Measurements from ENCODE around the gene ZNF629.

The ZNF629 gene

DNA sequence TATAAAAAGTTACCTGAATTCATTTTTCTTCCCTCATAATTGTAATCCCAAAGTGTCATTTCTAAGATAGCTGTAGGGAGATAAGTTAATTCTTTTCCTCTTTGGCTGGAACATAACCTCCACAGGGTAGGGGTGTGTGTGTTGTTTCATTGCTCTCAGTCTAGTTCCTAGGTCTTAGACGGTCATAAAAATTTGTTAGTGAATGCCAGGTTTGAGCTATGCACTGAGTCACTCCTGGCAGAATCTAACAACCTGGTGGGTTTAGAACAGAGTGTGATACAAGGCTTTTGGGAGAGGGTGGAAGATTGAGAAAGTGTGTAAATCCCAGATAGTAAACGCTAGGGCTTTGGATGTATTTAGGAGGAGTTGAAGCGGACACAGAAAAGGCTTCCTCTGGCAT lies 39.7 kb downstream of the ZNF629 start:
- no peak for DNase-seq (ENCODE audit: low spot score)

DNA sequence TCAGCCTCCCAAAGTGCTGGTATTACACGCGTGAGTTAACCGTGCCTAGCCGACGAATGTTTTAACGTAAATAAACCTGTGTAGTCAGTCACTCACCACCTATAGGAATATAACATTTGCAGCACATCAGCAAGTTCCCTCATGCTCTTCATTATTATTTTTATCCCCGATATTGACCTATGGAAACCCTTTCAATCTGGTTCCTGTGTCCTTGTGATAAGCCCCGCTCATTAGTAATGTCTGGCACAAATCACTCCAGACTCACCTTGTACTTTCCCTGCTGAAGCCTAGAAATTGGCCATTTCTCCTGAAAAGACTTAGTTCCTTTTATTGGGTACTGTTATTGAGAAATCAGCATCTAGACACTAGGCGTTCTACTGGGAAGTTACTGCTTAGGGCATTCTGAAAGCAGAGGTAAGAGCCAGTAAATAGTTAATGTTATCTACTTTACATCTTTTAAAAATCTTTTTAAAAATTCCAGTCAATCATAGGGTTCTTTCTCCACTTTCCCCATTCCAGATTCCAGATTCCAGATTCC lies 40.3 kb downstream of the ZNF629 start:
- DNase-seq (ENCODE audit: low spot score), result no peak

GRCh38 chr16:30745082-30745481 lies 41.9 kb downstream of the ZNF629 start:
- DNase-seq (ENCODE audit: low spot score), result no peak

DNA sequence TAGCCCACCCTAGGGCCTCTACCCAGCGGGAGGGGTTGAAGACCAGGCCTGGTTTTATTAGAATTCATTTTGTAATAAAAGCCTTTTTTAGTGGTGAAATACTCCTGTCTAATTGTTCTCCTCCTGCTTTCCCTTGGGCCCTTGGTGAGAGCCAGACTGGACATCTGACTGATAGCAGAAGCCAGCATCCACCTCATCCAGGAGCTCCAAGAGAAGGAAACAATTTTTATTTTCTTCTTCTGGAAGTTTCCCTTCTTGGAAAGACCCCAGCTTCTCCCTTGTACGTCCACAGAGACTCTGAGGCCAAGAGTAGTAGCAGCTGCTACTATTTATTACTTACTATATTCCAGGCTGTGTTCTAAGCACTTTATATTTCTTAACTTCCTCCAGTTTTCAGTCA lies 42.8 kb downstream of the ZNF629 start:
- DNase-seq (ENCODE audit: low spot score), result no peak

- no peak for DNase-seq (ENCODE audit: low spot score)
Measured at GRCh38 chr16:30743716-30744115, 43.3 kb downstream of the ZNF629 start.

DNA sequence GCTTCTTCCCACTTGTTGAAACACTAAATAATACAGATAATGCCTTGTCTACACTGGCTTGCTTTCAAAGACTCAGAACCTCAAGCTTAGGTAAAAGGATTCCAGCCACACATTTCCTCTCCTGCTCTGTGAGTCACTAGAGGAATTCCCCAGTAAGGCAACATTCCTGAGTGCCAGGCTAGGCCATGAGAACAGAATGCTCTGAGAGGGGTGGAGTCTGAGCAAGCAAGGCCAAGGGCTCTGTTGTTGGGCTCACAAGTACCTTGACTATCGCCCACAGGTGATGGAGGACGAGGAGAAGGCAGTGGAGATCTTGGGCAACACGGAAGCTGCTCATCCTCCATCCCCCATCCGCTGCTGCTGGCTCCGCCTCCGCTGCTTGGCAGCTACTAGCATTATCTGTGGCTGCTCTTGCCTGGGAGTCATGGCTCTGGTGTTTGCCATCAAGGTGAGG lies 45.5 kb downstream of the ZNF629 start:
- DNase-seq (ENCODE audit: low spot score), result no peak

DNA sequence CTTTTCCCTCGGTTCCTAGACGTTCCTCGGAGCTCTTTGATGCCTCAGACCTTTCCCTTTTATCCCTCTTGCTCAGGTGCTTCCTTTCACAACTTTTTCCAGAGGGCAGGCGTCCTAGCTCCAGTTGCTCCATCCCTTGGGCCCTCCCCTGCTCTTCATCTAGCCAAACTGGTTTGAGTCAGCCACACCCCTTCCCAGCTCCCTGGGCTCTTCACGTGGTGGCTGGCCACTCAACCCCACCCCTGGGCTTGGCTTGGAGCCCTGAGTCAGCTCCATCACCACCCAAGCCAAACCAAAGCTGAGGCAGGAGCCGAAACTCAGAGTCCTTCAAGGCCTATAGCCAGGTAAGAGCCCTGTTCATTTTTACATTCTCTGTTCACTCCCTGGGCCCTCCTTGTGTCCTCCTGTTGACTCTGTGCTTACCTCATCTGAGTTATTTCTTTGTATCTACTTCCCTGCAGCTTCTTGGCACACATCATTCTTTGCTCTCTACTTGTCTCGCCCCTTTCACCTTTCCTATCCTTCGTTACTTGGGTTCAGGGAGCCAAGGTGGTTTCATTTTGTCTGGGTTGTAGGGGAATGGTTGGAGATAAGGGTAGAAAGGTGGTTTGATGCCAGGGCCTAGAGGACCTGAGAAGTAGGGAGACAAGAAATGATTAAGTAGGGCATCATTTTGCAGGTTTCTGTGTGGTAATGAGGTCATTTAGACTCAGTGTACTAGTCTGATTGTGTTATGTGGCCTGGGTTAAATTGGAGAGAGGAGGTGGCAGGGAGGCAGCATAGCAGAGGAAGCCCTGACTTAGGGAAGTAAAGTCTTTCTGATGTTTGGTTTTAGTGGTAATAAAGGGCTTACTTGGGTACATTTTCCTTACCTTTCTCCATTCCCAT lies 46.4 kb downstream of the ZNF629 start:
- DNase-seq (ENCODE audit: low spot score), result peak; percentile 86

DNA sequence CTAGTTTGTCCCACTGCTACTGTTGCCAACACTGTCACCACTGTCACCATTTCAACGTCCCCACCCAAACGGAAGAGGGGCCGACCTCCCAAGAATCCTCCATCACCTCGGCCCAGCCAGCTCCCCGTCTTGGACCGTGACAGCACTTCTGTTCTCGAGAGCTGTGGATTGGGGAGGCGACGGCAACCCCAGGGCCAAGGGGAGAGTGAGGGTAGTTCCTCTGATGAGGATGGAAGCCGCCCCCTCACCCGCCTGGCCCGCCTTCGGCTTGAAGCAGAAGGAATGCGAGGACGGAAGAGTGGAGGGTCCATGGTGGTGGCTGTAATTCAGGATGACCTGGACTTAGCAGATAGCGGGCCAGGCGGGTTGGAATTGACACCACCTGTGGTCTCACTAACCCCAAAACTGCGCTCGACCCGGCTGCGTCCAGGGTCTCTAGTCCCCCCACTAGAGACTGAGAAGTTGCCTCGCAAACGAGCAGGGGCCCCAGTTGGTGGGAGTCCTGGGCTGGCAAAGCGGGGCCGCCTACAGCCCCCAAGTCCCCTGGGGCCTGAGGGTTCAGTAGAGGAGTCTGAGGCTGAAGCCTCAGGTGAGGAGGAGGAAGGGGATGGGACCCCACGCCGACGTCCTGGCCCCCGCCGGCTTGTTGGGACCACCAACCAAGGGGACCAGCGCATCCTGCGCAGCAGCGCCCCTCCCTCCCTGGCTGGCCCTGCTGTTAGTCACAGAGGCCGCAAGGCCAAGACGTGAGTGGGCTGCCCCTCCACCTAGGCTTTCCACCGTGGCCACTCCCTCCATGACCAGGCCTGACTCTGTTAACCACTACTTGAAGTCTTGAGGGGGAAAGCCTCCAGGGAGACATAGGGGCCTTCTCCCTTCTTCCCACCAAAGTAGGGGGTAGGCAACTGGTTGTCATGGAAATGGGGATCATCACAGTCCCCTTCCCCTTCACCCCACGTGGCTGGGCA lies 47.7 kb downstream of the ZNF629 start:
- no peak for DNase-seq (ENCODE audit: low spot score)

GRCh38 chr16:30737794-30738648 lies 49.0 kb downstream of the ZNF629 start:
- DNase-seq (ENCODE audit: low spot score), result no peak

DNA sequence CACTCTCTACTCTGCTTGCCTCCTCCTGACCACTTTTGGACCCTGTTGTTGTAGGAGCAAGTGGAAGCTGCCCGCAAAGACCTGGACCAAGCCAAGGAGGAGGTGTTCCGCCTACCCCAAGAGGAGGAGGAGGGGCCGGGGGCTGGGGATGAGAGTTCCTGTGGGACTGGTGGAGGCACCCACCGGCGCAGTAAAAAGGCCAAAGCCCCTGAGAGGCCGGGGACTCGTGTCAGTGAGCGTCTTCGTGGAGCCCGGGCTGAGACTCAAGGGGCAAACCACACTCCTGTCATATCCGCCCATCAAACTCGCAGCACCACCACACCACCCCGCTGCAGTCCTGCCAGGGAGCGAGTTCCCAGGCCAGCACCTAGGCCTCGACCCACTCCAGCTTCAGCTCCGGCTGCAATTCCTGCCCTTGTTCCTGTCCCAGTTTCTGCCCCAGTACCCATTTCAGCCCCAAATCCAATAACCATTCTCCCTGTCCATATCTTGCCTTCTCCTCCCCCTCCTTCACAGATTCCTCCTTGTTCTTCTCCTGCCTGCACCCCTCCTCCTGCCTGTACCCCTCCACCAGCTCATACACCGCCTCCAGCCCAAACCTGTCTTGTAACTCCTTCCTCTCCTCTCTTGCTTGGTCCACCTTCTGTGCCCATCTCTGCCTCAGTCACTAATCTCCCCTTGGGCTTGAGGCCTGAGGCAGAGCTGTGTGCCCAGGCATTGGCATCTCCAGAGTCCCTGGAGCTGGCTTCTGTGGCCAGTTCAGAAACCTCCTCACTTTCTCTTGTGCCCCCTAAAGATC lies 49.8 kb downstream of the ZNF629 start:
- DNase-seq (ENCODE audit: low spot score), result no peak

GRCh38 chr16:30731411-30731810 lies 55.6 kb downstream of the ZNF629 start:
- no peak for DNase-seq (ENCODE audit: low spot score)

DNA sequence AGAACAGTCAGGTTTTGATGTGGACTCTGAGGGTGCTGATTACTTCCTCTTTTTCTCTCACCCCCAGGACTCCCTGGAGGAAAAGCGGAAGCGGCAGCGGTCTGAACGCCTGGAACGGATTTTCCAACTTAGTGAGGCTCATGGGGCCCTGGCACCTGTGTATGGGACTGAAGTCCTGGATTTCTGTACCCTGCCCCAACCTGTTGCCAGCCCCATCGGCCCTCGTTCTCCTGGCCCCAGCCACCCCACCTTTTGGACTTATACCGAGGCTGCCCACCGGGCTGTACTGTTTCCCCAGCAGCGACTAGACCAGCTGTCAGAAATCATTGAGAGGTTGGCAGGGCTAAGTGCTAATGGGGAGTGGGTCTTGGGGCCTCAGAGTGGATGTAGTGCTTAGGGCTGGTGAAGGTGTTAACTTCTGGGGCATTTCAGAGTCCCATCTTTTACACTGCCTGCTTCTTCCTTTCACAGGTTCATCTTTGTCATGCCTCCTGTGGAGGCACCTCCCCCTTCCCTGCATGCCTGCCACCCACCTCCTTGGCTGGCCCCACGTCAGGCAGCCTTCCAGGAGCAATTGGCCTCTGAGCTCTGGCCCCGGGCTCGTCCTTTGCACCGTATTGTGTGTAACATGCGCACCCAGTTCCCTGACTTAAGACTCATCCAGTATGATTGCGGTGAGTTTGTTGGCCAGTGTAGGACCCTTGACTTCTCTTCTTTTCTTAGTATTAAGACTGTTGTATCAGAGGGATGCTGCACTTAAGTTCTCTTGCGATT lies 57.9 kb downstream of the ZNF629 start:
- no peak for DNase-seq (ENCODE audit: low spot score)
